Nephron (organoid): ENCODE results near the gene PPP1R12A.

ENCODE experiments used
- H3K27ac Mint-ChIP-seq, 3 experiments: 2 replicates each; pipeline ENCODE4 v1.8.0; 2020; ENCODE audit warnings: mixed read lengths in 3 of 3, mild to moderate bottlenecking in 2 of 3, moderate library complexity in 1 of 3
- H3K27me3 Mint-ChIP-seq: 2 replicates; pipeline ENCODE4 v1.8.0; 2021; ENCODE audit warnings: low read depth, mild to moderate bottlenecking, moderate library complexity, mixed read lengths
- H3K36me3 Mint-ChIP-seq: 2 replicates; pipeline ENCODE4 v1.8.0; 2020; ENCODE audit warnings: low read depth, mixed read lengths
- H3K4me1 Mint-ChIP-seq: 2 replicates; pipeline ENCODE4 v1.8.0; 2020; ENCODE audit warnings: mixed read lengths
- H3K4me3 Mint-ChIP-seq, 3 experiments: 2 replicates each; pipeline ENCODE4 v1.8.0; 2020; ENCODE audit warnings: mild to moderate bottlenecking in 3 of 3, mixed read lengths in 3 of 3, moderate library complexity in 2 of 3
- H3K9me3 Mint-ChIP-seq: 2 replicates; pipeline ENCODE4 v1.8.0; 2020; ENCODE audit warnings: mixed read lengths
- CTCF ChIP-seq, 3 experiments: fragments of 200-600 bp; sonication (generic); IDR thresholded peaks; one replicate each; pipeline ENCODE4 v1.5.0; 2021; ENCODE audit warnings: antibody characterized with exemption in 3 of 3; ENCODE audit not compliant: unreplicated experiment in 3 of 3

Gene PPP1R12A

GRCh38 chr12:79939728-79940310, 4.9 kb upstream of the PPP1R12A start:
- TF ChIP-seq CTCF (IDR thresholded peaks at IDR 0.05; ENCODE audit: unreplicated experiment in 3 of 3): no peak
- H3K27me3 Mint-ChIP-seq: no peaks in the 10 kb centered on the region

GRCh38 chr12:79938843-79939242, 3.9 kb upstream of the PPP1R12A start:
- Mint-ChIP-seq H3K36me3 (no peaks in the 10 kb centered on the region), H3K27ac (no peak overlapping the region), H3K4me1 (peaks cover 9% of the 10 kb centered on the region), H3K27me3 (no peaks in the 10 kb centered on the region), H3K4me3 (no peak overlapping the region), H3K9me3 (no peaks in the 10 kb centered on the region)
- no peak for TF ChIP-seq CTCF (IDR thresholded peaks at IDR 0.05; ENCODE audit: unreplicated experiment in 3 of 3)

More at GRCh38 chr12:79939728-79940310, 4.9 kb upstream of the PPP1R12A start:
- Mint-ChIP-seq H3K27ac (no peak overlapping the region), H3K9me3 (no peaks in the 10 kb centered on the region), H3K4me3 (no peak overlapping the region), H3K4me1 (peaks cover 9% of the 10 kb centered on the region), H3K36me3 (no peaks in the 10 kb centered on the region)

GRCh38 chr12:79936670-79937069, 1.8 kb upstream of the PPP1R12A start:
- Mint-ChIP-seq H3K27ac (no peak overlapping the region), H3K27me3 (no peaks in the 10 kb centered on the region), H3K4me3 (peak overlapping the region; percentile 90 to 99 (median 96)), H3K36me3 (no peaks in the 10 kb centered on the region), H3K9me3 (no peaks in the 10 kb centered on the region), H3K4me1 (peaks cover 21% of the 10 kb centered on the region)
- TF ChIP-seq CTCF (IDR thresholded peaks at IDR 0.05; ENCODE audit: unreplicated experiment in 3 of 3): no peak

GRCh38 chr12:79935624-79936345, 888 bp upstream of the PPP1R12A start:
- Mint-ChIP-seq H3K4me3 (peak overlapping the region; percentile 90 to 99 (median 96)), H3K9me3 (no peaks in the 10 kb centered on the region), H3K27ac (peak overlapping the region; percentile 87 to 97 (median 97)), H3K27me3 (no peaks in the 10 kb centered on the region), H3K36me3 (no peaks in the 10 kb centered on the region), H3K4me1 (peaks cover 25% of the 10 kb centered on the region)
- no peak for TF ChIP-seq CTCF (IDR thresholded peaks at IDR 0.05; ENCODE audit: unreplicated experiment in 3 of 3)

GRCh38 chr12:79934281-79935020, 446 bp downstream of the PPP1R12A start:
- H3K27ac Mint-ChIP-seq: peak overlapping the region; percentile 87 to 97 (median 97)
- peaks cover 32% of the 10 kb centered on the region for H3K4me1 Mint-ChIP-seq
- peaks cover 7% of the 10 kb centered on the region for H3K36me3 Mint-ChIP-seq
- no peaks in the 10 kb centered on the region for H3K9me3 Mint-ChIP-seq
- no peak for TF ChIP-seq CTCF (IDR thresholded peaks at IDR 0.05; ENCODE audit: unreplicated experiment in 3 of 3)
- no peaks in the 10 kb centered on the region for H3K27me3 Mint-ChIP-seq
- peak overlapping the region; percentile 90 to 99 (median 96) for H3K4me3 Mint-ChIP-seq
